GM19099 (cell line): ENCODE results near the gene CCNT2.

Experiments
- POLR2A ChIP-seq: IDR thresholded peaks from 3 replicates; pipeline ENCODE4 v1.6.1; 2011; ENCODE audit warnings: low read depth; ENCODE audit not compliant: insufficient read length; ENCODE audit errors: extremely low read depth

The CCNT2 gene

GRCh38 chr2:134946073-134946472 lies 27.5 kb downstream of the CCNT2 start:
- TF ChIP-seq POLR2A, result no peak

GRCh38 chr2:134949981-134950708 lies 31.5 kb downstream of the CCNT2 start:
- no peak for TF ChIP-seq POLR2A

- no peak for TF ChIP-seq POLR2A
These were observed 32.3 kb downstream of the CCNT2 start for GRCh38 chr2:134950886-134951285.

- no peak for TF ChIP-seq POLR2A
These were observed 34.0 kb downstream of the CCNT2 start for GRCh38 chr2:134952608-134953007.

- no peak for TF ChIP-seq POLR2A
These were observed 35.4 kb downstream of the CCNT2 start for GRCh38 chr2:134954065-134954464.

GRCh38 chr2:134955744-134956143 lies 37.1 kb downstream of the CCNT2 start:
- no peak for TF ChIP-seq POLR2A

- TF ChIP-seq POLR2A, result no peak
These were observed 38.9 kb downstream of the CCNT2 start for GRCh38 chr2:134957477-134957876.

GRCh38 chr2:134973241-134974138 lies 54.9 kb downstream of the CCNT2 start:
- TF ChIP-seq POLR2A, result no peak

- TF ChIP-seq POLR2A, result no peak
These were observed 56.8 kb downstream of the CCNT2 start for GRCh38 chr2:134975281-134976009.

GRCh38 chr2:134976074-134976702 lies 57.6 kb downstream of the CCNT2 start:
- TF ChIP-seq POLR2A, result no peak

GRCh38 chr2:134979221-134979620 lies 60.6 kb downstream of the CCNT2 start:
- no peak for TF ChIP-seq POLR2A

GRCh38 chr2:134980639-134981038 lies 62.0 kb downstream of the CCNT2 start:
- no peak for TF ChIP-seq POLR2A

GRCh38 chr2:134982603-134983002 lies 64.0 kb downstream of the CCNT2 start:
- no peak for TF ChIP-seq POLR2A

- no peak for TF ChIP-seq POLR2A
These were observed 66.4 kb downstream of the CCNT2 start for GRCh38 chr2:134985061-134985460.

GRCh38 chr2:134988994-134989605 lies 70.5 kb downstream of the CCNT2 start:
- TF ChIP-seq POLR2A, result no peak

GRCh38 chr2:134999521-134999920 lies 80.9 kb downstream of the CCNT2 start:
- TF ChIP-seq POLR2A, result no peak
